Right atrium auricular region (tissue), 2 donors: ENCODE data around the gene KRT71. TPM values are rescaled to one million over a fixed set of nuclear protein-coding genes. Genes with fewer than 3 reads are reported as not detected.

Experiments
- DNase-seq: peaks from one replicate; pipeline ENCODE4 v3.0.0-alpha.2; 2019; ENCODE audit warnings: low spot score
- H3K27ac ChIP-seq, 2 donors: fragments of 200-600 bp; sonication (generic); 1 replicate in 1 of 2; 2 replicates in 1 of 2; pipeline ENCODE4 v1.5.1; 2016 to 2019
- H3K27me3 ChIP-seq, 2 donors: fragments of 200-600 bp; sonication (generic); one replicate each; pipeline versions ENCODE4 v1.5.1 to v1.6.0; 2017 to 2019
- H3K36me3 ChIP-seq: fragments of 200-600 bp; sonication (generic); one replicate; pipeline ENCODE4 v1.5.1; 2016
- H3K4me1 ChIP-seq, 2 donors: fragments of 200-600 bp; sonication (generic); one replicate each; pipeline versions ENCODE4 v1.5.1 to v1.6.0; 2017 to 2019
- H3K4me3 ChIP-seq, 2 donors: fragments of 200-600 bp; sonication (generic); 1 replicate in 1 of 2; 2 replicates in 1 of 2; pipeline ENCODE4 v1.5.1; 2017 to 2019; ENCODE audit warnings: mild to moderate bottlenecking in 1 of 2, moderate library complexity in 1 of 2
- H3K9me3 ChIP-seq, 2 donors: fragments of 200-600 bp; sonication (generic); one replicate each; pipeline ENCODE4 v1.5.1; 2019
- total RNA-seq, 2 donors: library from RNA; depleted of rRNA; stranded (reverse); fragments of >200 nt; gene quantifications; one replicate each; pipeline ENCODE4 v1.1.0, GENCODE V29; 2016
- TF ChIP-seq, protein P1 (sequence below), 2 donors: fragments of 200-600 bp; sonication (generic); IDR thresholded peaks; one replicate each; pipeline ENCODE4 v1.5.1; 2019; ENCODE audit warnings: antibody characterized with exemption in 2 of 2

KRT71 gene
- total RNA-seq, 2 donors from 2014 or later: not detected

DNA sequence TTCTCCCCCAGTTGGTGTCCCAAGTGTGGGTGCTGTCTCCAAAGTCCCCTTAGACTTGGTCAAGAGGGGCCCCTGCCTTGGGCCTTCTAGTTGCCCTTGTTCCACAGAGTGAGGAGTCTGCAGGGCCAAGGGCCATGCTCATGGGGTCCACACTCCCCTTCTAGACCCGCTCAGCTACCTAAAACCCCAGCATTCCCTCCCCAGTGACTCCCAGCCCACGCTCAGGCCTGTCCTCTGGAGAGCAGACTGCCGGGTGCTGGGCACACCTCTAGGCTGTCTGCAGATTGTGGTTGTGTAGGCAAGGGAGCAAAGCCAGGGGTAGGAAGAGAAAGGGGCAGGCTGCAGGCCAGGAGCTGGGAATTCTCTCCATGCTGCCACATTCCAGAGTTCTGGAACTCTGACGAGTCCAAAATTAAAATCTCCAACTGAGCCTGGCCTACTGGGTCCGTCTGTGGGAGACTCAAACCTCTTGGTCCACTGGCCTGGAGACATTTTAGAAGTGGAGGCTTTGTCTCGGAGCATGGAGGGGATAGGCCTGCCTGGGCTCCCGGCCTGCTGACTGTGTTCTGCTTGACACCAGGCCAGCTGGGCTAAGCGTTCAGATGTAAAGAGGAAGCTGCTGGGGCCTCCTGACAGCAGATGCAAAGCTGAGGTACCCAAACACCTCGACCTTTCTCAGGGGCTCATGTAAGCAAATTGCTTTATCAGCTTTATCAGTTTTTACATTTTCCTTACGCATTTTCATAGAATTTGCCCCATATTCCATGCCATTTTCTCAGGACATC lies 19.1 kb downstream of the KRT71 start:
- H3K4me1 ChIP-seq: no peaks in the 10 kb centered on the region

GRCh38 chr12:52532636-52533035 lies 20.3 kb downstream of the KRT71 start:
- H3K27me3 ChIP-seq: no peaks in the 10 kb centered on the region
- DNase-seq: no peak
- no peak overlapping the region for H3K27ac ChIP-seq
- no peaks in the 10 kb centered on the region for H3K9me3 ChIP-seq
- H3K36me3 ChIP-seq: no peaks in the 10 kb centered on the region
- no peaks in the 10 kb centered on the region for H3K4me1 ChIP-seq
- no peak overlapping the region for H3K4me3 ChIP-seq
- TF ChIP-seq, protein P1, sequence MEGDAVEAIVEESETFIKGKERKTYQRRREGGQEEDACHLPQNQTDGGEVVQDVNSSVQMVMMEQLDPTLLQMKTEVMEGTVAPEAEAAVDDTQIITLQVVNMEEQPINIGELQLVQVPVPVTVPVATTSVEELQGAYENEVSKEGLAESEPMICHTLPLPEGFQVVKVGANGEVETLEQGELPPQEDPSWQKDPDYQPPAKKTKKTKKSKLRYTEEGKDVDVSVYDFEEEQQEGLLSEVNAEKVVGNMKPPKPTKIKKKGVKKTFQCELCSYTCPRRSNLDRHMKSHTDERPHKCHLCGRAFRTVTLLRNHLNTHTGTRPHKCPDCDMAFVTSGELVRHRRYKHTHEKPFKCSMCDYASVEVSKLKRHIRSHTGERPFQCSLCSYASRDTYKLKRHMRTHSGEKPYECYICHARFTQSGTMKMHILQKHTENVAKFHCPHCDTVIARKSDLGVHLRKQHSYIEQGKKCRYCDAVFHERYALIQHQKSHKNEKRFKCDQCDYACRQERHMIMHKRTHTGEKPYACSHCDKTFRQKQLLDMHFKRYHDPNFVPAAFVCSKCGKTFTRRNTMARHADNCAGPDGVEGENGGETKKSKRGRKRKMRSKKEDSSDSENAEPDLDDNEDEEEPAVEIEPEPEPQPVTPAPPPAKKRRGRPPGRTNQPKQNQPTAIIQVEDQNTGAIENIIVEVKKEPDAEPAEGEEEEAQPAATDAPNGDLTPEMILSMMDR (IDR thresholded peaks at IDR 0.05): no peak

More for the DNA sequence above, 19.1 kb downstream of the KRT71 start:
- DNase-seq: no peak
- Histone ChIP-seq H3K4me3 (no peak overlapping the region), H3K9me3 (no peaks in the 10 kb centered on the region), H3K27ac (no peak overlapping the region), H3K36me3 (no peaks in the 10 kb centered on the region), H3K27me3 (no peaks in the 10 kb centered on the region)
- TF ChIP-seq, protein P1 (IDR thresholded peaks at IDR 0.05): no peak

- Histone ChIP-seq H3K27ac (no peak overlapping the region), H3K36me3 (no peaks in the 10 kb centered on the region), H3K9me3 (no peaks in the 10 kb centered on the region), H3K27me3 (no peaks in the 10 kb centered on the region), H3K4me1 (no peaks in the 10 kb centered on the region), H3K4me3 (no peak overlapping the region)
- DNase-seq: no peak
- TF ChIP-seq, protein P1 (IDR thresholded peaks at IDR 0.05): no peak
Observed at GRCh38 chr12:52531566-52532300, 21.2 kb downstream of the KRT71 start.

- no peak overlapping the region for H3K27ac ChIP-seq
- no peaks in the 10 kb centered on the region for H3K4me1 ChIP-seq
- TF ChIP-seq, protein P1 (IDR thresholded peaks at IDR 0.05): no peak
- no peaks in the 10 kb centered on the region for H3K36me3 ChIP-seq
- no peak for DNase-seq
- H3K9me3 ChIP-seq: no peaks in the 10 kb centered on the region
- H3K27me3 ChIP-seq: no peaks in the 10 kb centered on the region
- H3K4me3 ChIP-seq: no peak overlapping the region
Observed at GRCh38 chr12:52530905-52531304, 22.0 kb downstream of the KRT71 start.

DNA sequence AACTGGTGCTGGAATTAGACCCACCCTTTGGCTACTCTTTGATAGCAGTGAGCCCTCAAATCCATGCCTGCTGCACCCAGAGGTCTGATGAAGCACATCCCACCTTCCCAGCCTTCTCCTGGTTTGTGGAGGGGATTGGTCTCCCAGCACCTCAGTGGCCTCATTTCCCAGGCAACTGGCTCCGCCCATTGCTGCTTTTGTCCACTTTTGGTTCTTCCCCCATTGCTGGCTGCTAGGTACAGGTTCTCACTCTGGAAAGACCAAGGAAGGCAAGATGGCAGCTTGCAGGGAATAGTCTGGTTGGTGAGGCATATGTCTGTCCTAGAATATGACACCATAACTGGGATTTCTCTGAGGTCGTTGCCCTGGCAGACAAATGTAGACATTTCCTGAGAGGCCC lies 22.6 kb downstream of the KRT71 start:
- Histone ChIP-seq H3K27ac (no peak overlapping the region), H3K4me1 (no peaks in the 10 kb centered on the region), H3K4me3 (no peak overlapping the region), H3K9me3 (no peaks in the 10 kb centered on the region), H3K36me3 (no peaks in the 10 kb centered on the region), H3K27me3 (no peaks in the 10 kb centered on the region)
- TF ChIP-seq, protein P1 (IDR thresholded peaks at IDR 0.05): no peak
- DNase-seq: no peak
